DMS114 treated with DMSO at 0.1 percent for 48 hours (cell line): Measurements from ENCODE around the gene LHX3.

ENCODE experiments used
- DNase-seq: peaks from one replicate; lab custom pipeline; 2025; ENCODE audit not compliant: unreplicated experiment; lab: John Stamatoyannopoulos, UW

The LHX3 gene

GRCh38 chr9:136228107-136228875 is 23.4 kb upstream of the LHX3 start:
- DNase-seq: no peak

- no peak for DNase-seq
Measured at GRCh38 chr9:136226680-136227407, 21.9 kb upstream of the LHX3 start.

- peak; percentile 10 for DNase-seq
Measured at GRCh38 chr9:136225748-136226679, 21.1 kb upstream of the LHX3 start.

- no peak for DNase-seq
Measured at GRCh38 chr9:136225366-136225747, 20.4 kb upstream of the LHX3 start.

GRCh38 chr9:136223871-136224640 is 19.1 kb upstream of the LHX3 start:
- DNase-seq: no peak

DNA sequence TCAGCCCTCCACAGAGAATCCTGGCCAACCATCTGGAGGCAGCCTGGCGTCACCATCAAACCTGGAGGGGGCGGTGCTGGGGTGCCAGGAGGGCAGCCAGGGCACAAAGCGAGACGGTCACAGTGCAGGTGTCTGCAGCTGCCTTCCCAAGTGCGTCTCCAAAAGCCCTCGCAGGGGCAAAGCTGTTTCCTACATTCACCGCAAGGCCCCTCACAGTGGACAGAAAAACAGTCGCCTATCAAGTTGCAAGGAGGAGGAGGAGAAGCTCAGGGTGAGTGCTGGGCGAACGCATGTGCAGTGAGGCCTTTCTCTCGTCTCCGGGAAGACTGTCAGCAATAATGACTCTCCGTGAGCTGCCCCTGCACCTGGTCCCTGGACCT is 18.0 kb upstream of the LHX3 start:
- DNase-seq: no peak

GRCh38 chr9:136222166-136222905 is 17.4 kb upstream of the LHX3 start:
- DNase-seq: no peak

DNA sequence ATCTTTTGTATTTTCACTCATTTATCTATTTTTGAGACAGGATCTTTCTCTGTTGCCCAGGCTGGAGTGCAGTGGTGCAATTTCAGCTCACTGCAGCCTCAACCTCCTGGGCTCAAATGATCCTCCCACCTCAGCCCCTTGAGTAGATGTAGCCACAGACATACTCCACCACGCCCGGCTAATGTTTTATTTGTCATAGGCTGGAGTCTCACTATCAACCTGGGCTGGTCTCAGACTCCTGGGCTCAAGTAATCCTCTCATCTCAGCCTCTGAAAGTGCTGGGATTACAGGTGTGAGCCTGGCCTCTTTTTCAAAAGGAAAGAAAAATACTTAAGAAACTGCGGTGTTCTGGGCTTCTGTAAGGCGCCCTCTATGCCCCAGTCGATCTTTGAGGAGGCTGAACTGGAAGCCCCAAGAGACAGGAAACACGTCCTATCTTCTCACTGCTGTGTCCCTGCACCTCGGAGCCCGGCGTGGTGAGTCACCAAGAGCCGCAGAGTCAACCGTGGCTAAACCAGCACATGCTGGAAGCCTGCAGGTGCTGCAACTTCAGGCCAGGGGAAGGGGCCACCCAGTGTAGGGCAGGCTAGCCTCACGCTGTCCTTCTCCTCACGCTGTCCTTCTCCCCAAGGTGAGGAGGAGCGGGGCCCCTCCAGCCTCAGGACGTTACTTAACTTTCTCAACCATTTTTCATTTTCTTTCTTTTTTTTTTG is 15.2 kb upstream of the LHX3 start:
- DNase-seq: no peak

GRCh38 chr9:136219276-136219675 is 14.3 kb upstream of the LHX3 start:
- no peak for DNase-seq

DNA sequence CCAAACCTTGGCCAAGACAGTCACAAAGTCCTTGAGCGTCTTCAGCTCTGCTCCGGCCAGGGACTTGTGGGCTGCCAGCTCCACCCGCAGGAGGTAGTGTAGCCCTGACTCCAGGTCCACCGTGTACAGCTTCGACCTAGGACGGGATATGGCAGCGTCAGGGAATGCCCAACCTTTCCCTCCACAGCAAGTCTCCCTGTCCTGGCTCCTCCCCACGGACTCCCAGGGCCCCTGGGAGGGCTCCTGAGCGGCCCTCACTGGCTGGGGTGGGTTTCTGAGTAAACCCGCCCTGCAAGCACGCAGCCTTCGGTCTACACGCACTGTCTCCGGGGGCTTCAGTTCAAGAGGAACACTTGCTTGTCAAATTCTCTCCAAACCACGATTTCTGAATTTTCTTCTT is 13.7 kb upstream of the LHX3 start:
- DNase-seq: no peak

DNA sequence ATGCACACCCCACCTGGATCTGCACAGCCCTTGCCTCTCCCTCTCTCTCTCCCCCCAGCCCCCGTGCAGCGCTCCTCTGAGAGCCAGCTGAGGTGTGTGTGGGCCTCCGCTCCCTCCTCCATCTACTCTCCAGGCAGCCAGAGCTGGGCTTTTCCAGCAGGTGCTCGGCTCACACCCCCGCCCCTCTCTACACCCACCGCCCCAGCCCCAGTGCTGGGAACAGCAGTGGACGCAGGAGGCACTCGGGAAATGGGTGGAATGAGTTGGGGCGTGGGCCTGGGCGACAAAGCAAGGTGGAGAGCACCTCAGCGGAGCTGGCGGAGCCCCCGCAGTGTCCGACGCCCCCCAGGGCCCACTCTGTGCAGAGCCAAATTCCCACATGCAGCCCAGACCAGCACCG is 13.3 kb upstream of the LHX3 start:
- DNase-seq: no peak

GRCh38 chr9:136216541-136217244 is 11.8 kb upstream of the LHX3 start:
- no peak for DNase-seq

DNA sequence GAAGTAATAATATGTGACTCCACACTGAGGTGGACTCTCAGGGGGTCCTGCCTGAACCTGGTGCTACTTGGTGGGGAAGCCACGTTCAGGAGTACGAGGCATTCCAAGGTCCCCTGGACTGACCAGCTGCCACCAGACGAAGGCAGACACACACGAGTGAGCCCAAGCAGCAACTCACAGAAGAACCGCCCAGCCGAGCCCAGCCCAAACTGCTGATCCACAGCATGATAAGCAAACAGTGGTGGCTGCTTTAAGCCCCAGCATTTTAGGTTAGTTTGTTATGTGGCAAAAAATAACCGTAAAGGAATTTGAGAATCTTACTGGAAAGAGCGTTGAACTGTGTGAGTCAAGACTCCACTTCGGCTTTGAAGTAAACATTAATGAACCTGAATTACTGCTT is 8.8 kb upstream of the LHX3 start:
- DNase-seq: no peak

DNA sequence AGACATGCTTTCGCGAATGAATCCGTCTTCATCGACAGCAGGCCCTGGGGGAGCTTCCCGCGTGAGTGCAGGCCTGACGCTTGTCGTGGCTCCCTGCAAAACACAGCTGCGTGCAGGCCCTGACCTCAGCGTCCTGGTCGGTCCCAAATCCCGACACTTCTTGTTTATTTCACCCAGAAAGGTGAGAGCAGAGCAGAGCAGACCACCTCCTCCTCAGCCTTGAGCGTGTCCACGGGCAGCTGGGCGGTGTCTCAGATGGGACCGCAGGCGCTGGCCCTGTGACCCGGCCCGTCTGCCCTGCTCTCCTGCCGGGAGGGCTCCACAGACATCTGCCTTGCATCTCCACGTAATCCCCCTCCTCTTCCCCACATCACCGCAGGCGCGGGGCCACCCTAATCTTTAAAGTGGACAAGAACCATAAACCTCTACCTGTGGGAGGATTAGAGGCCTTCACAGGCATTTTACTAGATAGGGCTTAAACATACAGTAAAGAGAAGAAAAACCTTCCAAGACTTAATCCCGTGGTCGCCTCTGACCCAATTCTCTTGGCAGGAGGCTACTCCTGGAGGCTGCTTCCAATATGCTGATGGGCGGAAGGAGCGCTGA is 7.5 kb upstream of the LHX3 start:
- no peak for DNase-seq

DNA sequence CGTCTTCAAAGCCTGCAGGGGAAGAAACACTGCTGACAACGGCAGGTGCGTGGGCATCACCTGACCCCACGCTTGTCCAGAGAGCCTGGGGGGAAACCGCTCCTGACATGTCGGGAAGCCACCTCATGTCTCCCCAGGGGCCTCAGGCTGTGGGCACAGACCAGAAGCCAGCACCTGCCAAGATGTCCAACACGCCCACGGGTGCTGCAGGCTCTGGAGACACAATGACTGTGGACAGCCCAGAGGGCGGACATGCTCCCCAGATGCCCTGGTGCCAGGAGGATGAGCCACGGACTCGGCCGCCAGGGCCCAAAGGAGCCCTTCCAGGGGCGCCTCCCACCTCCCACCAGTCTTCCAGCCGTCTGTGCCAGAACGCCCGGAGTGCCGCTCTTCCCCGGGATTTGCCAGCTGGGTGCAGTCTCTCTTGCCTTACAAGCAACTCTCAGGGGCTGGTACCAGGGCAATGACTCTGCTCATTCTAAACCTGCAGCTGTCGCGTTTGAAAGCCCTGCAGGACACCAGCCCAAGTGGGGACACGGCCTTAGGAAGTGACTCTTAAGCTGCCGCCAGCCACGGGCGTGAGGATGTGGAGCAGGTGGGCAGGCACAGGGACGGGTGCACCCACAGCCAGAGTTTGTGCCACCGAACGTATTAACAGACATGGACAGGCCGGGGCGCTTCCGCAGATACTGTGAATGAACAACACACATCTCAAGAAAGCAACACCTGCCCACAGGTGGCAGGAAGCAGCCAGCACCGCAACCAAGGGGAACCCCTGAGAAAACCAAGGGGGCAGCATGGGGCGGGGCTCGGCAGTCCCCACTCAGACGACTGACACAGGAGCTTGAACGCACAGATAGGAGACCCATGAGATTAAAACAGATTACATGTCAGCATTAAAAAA is 6.8 kb upstream of the LHX3 start:
- DNase-seq: no peak

- no peak for DNase-seq
Measured at GRCh38 chr9:136211006-136211405, 6.1 kb upstream of the LHX3 start.

DNA sequence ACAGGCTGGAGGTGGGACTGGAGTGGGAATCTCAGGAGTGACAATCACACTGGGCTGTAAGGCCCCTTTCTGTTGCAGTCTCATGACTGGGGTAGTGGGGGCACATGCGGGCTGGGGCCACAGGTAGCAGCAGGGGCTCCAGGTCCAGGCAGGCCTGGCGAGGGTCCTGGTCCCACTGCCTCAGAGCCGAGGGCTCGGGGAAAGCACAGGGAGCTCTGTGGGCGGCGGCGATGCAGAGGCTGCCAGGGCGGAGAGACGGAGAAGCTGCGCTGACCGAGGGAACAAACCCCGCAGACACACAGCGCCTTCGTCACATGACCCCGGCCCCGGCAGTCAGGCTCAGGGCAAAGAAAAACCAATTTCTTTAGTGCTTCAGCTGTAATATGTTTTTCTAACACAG is 5.3 kb upstream of the LHX3 start:
- no peak for DNase-seq

DNA sequence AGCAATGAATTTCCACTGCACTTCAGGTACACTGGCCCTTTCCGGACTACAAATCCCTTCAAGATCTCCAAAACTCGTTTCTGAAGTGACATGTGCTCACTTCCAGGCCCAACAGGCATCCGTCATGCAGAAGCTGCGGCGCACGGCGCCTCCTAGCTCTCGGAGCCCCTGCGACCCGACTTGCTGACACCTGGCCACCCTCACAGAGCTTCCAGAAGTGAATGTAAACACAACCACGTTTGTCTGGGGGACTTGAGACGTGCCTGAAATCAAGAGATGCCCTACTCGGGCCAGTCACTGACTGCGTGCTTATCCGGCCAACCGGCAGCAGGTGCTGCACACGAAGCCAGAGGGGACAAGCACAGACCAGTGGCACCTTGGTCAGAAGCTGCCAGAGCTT is 4.9 kb upstream of the LHX3 start:
- no peak for DNase-seq
